Measurements from ENCODE around the gene FER.

FER gene

GRCh38 chr5:108715408-108715807, 32.3 kb upstream of the FER start:
- no peak for TF ChIP-seq CTCF (IDR thresholded peaks at IDR 0.05; ENCODE audit: low read depth, low read length)
- no peak overlapping the region for H3K4me3 ChIP-seq (ENCODE audit: low read depth, low read length)
- in situ Hi-C loops (cut with HindIII; ENCODE audit: low sequenced_read_pairs), result no loop called here
- no peak for DNase-seq (ENCODE audit: low read depth, low spot score)

- no peak for TF ChIP-seq CTCF (IDR thresholded peaks at IDR 0.05; ENCODE audit: low read depth, low read length)
- in situ Hi-C loops (cut with HindIII; ENCODE audit: low sequenced_read_pairs), result no loop called here
- H3K4me3 ChIP-seq (ENCODE audit: low read depth, low read length), result no peak overlapping the region
- DNase-seq (ENCODE audit: low read depth, low spot score), result no peak
These were observed 27.3 kb upstream of the FER start for GRCh38 chr5:108720391-108720790.

- no peak overlapping the region for H3K4me3 ChIP-seq (ENCODE audit: low read depth, low read length)
- in situ Hi-C loops (cut with HindIII; ENCODE audit: low sequenced_read_pairs), result no loop called here
- DNase-seq (ENCODE audit: low read depth, low spot score), result no peak
- no peak for TF ChIP-seq CTCF (IDR thresholded peaks at IDR 0.05; ENCODE audit: low read depth, low read length)
These were observed 21.1 kb upstream of the FER start for GRCh38 chr5:108726446-108727235.

- in situ Hi-C loops (cut with HindIII; ENCODE audit: low sequenced_read_pairs), result no loop called here
- H3K4me3 ChIP-seq (ENCODE audit: low read depth, low read length), result peak overlapping the region; percentile 75
- no peak for DNase-seq (ENCODE audit: low read depth, low spot score)
- no peak for TF ChIP-seq CTCF (IDR thresholded peaks at IDR 0.05; ENCODE audit: low read depth, low read length)
These were observed 20.5 kb upstream of the FER start for GRCh38 chr5:108727236-108727650.

GRCh38 chr5:108727651-108728565, 19.8 kb upstream of the FER start:
- TF ChIP-seq CTCF (IDR thresholded peaks at IDR 0.05; ENCODE audit: low read depth, low read length), result no peak

GRCh38 chr5:108728566-108729241, 19.0 kb upstream of the FER start:
- TF ChIP-seq CTCF (IDR thresholded peaks at IDR 0.05; ENCODE audit: low read depth, low read length), result no peak
- DNase-seq (ENCODE audit: low read depth, low spot score), result no peak
- in situ Hi-C loops (cut with HindIII; ENCODE audit: low sequenced_read_pairs), result no loop called here
- peak overlapping the region; percentile 75 for H3K4me3 ChIP-seq (ENCODE audit: low read depth, low read length)

More at GRCh38 chr5:108727651-108728565, 19.8 kb upstream of the FER start:
- in situ Hi-C loops (cut with HindIII; ENCODE audit: low sequenced_read_pairs), result no loop called here
- DNase-seq (ENCODE audit: low read depth, low spot score), result peak; percentile 92
- H3K4me3 ChIP-seq (ENCODE audit: low read depth, low read length), result peak overlapping the region; percentile 75

Measured in astrocyte of the spinal cord (primary cell).